Progenitor cell of endocrine pancreas (in vitro differentiated cells): ENCODE results near the gene SLU7. TPM values are rescaled to one million over a fixed set of nuclear protein-coding genes. Genes with fewer than 3 reads are reported as not detected.
A peak's percentile ranks its signal among the peaks of the same experiment; 100 is the strongest.

Source experiments
- DNase-seq: peaks from one replicate; pipeline ENCODE4 v3.0.0; 2021; ENCODE audit warnings: low spot score; ENCODE audit not compliant: unreplicated experiment
- H3K27ac Mint-ChIP-seq: 2 replicates; pipeline ENCODE4 v1.8.0; 2021; ENCODE audit warnings: mild to moderate bottlenecking, moderate library complexity, mixed read lengths
- H3K27me3 Mint-ChIP-seq: 2 replicates; pipeline ENCODE4 v1.8.0; 2021; ENCODE audit warnings: mixed read lengths
- H3K36me3 Mint-ChIP-seq: 2 replicates; pipeline ENCODE4 v1.8.0; 2022; ENCODE audit warnings: mixed read lengths; ENCODE audit not compliant: insufficient read depth
- H3K4me1 Mint-ChIP-seq: 2 replicates; pipeline ENCODE4 v1.8.0; 2021; ENCODE audit warnings: low read depth, mixed read lengths
- H3K4me3 Mint-ChIP-seq: 2 replicates; pipeline ENCODE4 v1.8.0; 2021; ENCODE audit warnings: low read depth, mild to moderate bottlenecking, moderate library complexity, mixed read lengths
- H3K9me3 Mint-ChIP-seq: 2 replicates; pipeline ENCODE4 v1.8.0; 2021; ENCODE audit warnings: low read depth, mixed read lengths
- total RNA-seq: library from RNA; stranded (reverse); gene quantifications from 2 replicates; pipeline ENCODE4 v1.2.1, GENCODE V29; 2021
- TF ChIP-seq, protein P1 (sequence below): fragments of 200-600 bp; sonication (generic); IDR thresholded peaks from one replicate; pipeline ENCODE4 v1.5.0; 2021; ENCODE audit warnings: antibody characterized with exemption, mild to moderate bottlenecking; ENCODE audit not compliant: unreplicated experiment

The SLU7 gene
- total RNA-seq, 1 donor from 2014 or later, result 43.1 TPM

DNA sequence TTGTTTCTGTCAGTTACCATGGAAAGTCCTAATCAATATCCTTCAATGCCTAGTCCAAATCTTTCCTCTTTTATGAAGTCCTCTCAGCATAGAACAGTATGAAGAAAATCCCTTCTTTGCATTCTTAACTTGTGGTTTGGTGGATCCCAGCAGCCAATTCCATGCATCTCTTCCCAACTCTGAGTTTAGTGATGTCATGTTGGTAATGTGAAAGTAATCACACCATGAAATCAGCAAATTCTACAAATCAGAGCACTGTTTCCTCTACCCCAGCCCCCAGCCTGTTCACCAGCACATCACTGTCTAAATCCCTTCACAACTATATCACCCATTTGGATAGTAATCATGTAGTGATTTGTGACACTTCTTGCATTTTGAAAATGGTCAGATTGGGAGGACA is 43.7 kb downstream of the SLU7 start:
- TF ChIP-seq, protein P1, sequence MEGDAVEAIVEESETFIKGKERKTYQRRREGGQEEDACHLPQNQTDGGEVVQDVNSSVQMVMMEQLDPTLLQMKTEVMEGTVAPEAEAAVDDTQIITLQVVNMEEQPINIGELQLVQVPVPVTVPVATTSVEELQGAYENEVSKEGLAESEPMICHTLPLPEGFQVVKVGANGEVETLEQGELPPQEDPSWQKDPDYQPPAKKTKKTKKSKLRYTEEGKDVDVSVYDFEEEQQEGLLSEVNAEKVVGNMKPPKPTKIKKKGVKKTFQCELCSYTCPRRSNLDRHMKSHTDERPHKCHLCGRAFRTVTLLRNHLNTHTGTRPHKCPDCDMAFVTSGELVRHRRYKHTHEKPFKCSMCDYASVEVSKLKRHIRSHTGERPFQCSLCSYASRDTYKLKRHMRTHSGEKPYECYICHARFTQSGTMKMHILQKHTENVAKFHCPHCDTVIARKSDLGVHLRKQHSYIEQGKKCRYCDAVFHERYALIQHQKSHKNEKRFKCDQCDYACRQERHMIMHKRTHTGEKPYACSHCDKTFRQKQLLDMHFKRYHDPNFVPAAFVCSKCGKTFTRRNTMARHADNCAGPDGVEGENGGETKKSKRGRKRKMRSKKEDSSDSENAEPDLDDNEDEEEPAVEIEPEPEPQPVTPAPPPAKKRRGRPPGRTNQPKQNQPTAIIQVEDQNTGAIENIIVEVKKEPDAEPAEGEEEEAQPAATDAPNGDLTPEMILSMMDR, result no peak
- no peaks in the 10 kb centered on the region for H3K4me1 Mint-ChIP-seq
- no peaks in the 10 kb centered on the region for H3K9me3 Mint-ChIP-seq
- no peak overlapping the region for H3K4me3 Mint-ChIP-seq
- H3K36me3 Mint-ChIP-seq, result no peaks in the 10 kb centered on the region
- no peak overlapping the region for H3K27ac Mint-ChIP-seq
- H3K27me3 Mint-ChIP-seq, result peaks cover 48% of the 10 kb centered on the region
- DNase-seq, result no peak

- H3K4me3 Mint-ChIP-seq, result peak overlapping the region; percentile 65
- peak overlapping the region; percentile 73 for H3K27ac Mint-ChIP-seq
- H3K9me3 Mint-ChIP-seq, result no peaks in the 10 kb centered on the region
- no peaks in the 10 kb centered on the region for H3K36me3 Mint-ChIP-seq
- TF ChIP-seq, protein P1, result no peak
- no peak for DNase-seq
- H3K4me1 Mint-ChIP-seq, result no peaks in the 10 kb centered on the region
- H3K27me3 Mint-ChIP-seq, result peaks cover 75% of the 10 kb centered on the region
Observed at GRCh38 chr5:160371294-160371693, 47.6 kb downstream of the SLU7 start.

- Mint-ChIP-seq H3K27me3 (peaks cover 74% of the 10 kb centered on the region), H3K9me3 (no peaks in the 10 kb centered on the region), H3K4me3 (peak overlapping the region; percentile 65), H3K36me3 (no peaks in the 10 kb centered on the region), H3K27ac (peak overlapping the region; percentile 73), H3K4me1 (no peaks in the 10 kb centered on the region)
- TF ChIP-seq, protein P1, result no peak
- DNase-seq, result no peak
Observed at GRCh38 chr5:160370713-160371034, 48.2 kb downstream of the SLU7 start.

DNA sequence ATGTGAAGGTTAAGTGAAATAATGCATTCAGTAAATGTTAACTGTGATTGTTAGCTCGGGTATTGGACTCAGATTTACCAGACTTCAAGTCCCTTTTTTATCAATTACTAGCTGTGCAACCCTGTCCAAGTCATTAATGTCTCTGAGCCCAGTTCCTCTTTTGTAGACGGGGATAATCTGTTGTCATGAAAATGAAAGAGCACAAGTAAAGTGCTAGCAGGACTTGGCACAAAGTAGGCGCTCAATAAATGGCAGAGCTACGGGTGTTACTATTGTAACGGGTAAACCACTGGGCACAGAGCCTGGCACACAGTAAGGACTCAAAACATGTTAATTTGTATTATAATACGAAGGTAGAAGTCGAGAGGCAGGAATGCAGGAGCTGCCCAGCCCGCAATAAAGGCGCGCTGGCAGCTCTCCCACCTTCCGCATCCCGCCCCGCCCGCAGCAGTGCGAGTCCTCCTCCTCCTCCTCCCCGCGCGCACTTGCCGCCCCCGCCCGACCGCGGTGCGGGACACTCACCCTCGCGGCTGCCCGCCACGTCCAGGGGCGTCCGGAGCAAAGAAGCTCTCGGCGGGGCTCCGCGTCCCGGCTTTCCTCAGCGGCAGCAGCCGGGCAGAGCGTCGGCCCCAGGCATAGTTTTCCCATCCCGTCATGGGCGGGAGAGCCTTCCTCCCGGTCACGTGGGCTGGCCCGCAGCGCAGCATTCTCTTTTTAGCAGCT is 48.7 kb downstream of the SLU7 start, which contains the start of gene C1QTNF2:
C1QTNF2 (minus strand) TSS at position 637 of the 723 bp plus-strand sequence. CDS start 15,615 bp downstream, outside the sequence.
- peak within 1 kb of the TSS; percentile 65 for H3K4me3 Mint-ChIP-seq
- peaks cover 71% of the 10 kb centered on the region for H3K27me3 Mint-ChIP-seq
- TF ChIP-seq, protein P1, result no peak
- peak; percentile 17 for DNase-seq
- H3K36me3 Mint-ChIP-seq, result no peaks in the 10 kb centered on the region
- H3K9me3 Mint-ChIP-seq, result no peaks in the 10 kb centered on the region
- H3K27ac Mint-ChIP-seq, result peak within 1 kb of the TSS; percentile 73
- H3K4me1 Mint-ChIP-seq, result no peaks in the 10 kb centered on the region

GRCh38 chr5:160367885-160368284 is 51.0 kb downstream of the SLU7 start:
- Mint-ChIP-seq H3K36me3 (no peaks in the 10 kb centered on the region), H3K9me3 (no peaks in the 10 kb centered on the region), H3K4me1 (no peaks in the 10 kb centered on the region), H3K27ac (no peak overlapping the region), H3K27me3 (peaks cover 55% of the 10 kb centered on the region), H3K4me3 (no peak overlapping the region)
- TF ChIP-seq, protein P1, result no peak
- no peak for DNase-seq
